DND-41 (cell line): ENCODE measurements around the gene WRAP53.

ENCODE experiments used
- ATAC-seq: fragments of 200-7000 bp; cut with Tn5 transposase; 3 replicates; pipeline ENCODE4 v1.9.1; 2021; ENCODE audit warnings: low read depth; ENCODE audit not compliant: insufficient read depth
- DNase-seq: peaks from one replicate; pipeline ENCODE4 v3.0.0-alpha.2; 2020
- H2AFZ ChIP-seq: 2 replicates; pipeline ENCODE4 v1.6.0; 2012; ENCODE audit warnings: low read depth, low read length
- H3K27ac ChIP-seq: 2 replicates; pipeline ENCODE4 v1.5.1; 2012; ENCODE audit warnings: low read length, inconsistent platforms
- H3K27me3 ChIP-seq: fragments of 200-600 bp; sonication (generic); 2 replicates; pipeline ENCODE4 v1.6.0; 2012; ENCODE audit warnings: low read length, mild to moderate bottlenecking, inconsistent platforms; ENCODE audit not compliant: insufficient read depth, poor library complexity
- H3K36me3 ChIP-seq: 2 replicates; pipeline ENCODE4 v1.5.1; 2012; ENCODE audit warnings: low read length, inconsistent platforms; ENCODE audit not compliant: insufficient read depth
- H3K4me1 ChIP-seq: 2 replicates; pipeline ENCODE4 v1.5.1; 2012; ENCODE audit warnings: mild to moderate bottlenecking, low read length; ENCODE audit not compliant: insufficient read depth
- H3K4me2 ChIP-seq: 2 replicates; pipeline ENCODE4 v1.6.0; 2012; ENCODE audit warnings: mild to moderate bottlenecking, moderate library complexity, low read length, inconsistent platforms; ENCODE audit not compliant: insufficient read depth
- H3K4me3 ChIP-seq, 2 experiments: fragments of 200-600 bp in 1 of 2; shearing (Covaris generic) in 1 of 2; 2 replicates each; pipeline ENCODE4 v1.5.1; 2012 to 2016; ENCODE audit warnings: inconsistent platforms in 2 of 2, low read length in 2 of 2, mild to moderate bottlenecking in 2 of 2, low read depth in 1 of 2, moderate library complexity in 1 of 2
- H3K79me2 ChIP-seq: 2 replicates; pipeline ENCODE4 v1.6.0; 2012; ENCODE audit warnings: low read length, inconsistent platforms; ENCODE audit not compliant: insufficient read depth
- H3K9ac ChIP-seq: 2 replicates; pipeline ENCODE4 v1.6.0; 2012; ENCODE audit warnings: low read depth, mild to moderate bottlenecking, inconsistent platforms, low read length, moderate library complexity
- H3K9me3 ChIP-seq: 2 replicates; pipeline ENCODE4 v1.5.1; 2012; ENCODE audit warnings: low read length, moderate library complexity, mild to moderate bottlenecking, inconsistent platforms; ENCODE audit not compliant: insufficient read depth, severe bottlenecking
- H4K20me1 ChIP-seq: 2 replicates; pipeline ENCODE4 v1.6.0; 2012; ENCODE audit warnings: low read length; ENCODE audit not compliant: insufficient read depth
- EZH2 ChIP-seq: IDR thresholded peaks from 3 replicates; pipeline ENCODE4 v1.6.1; 2012; ENCODE audit warnings: borderline replicate concordance, low read depth, mild to moderate bottlenecking, moderate library complexity, low read length, inconsistent platforms; ENCODE audit not compliant: severe bottlenecking
- TF ChIP-seq, protein P1 (sequence below): IDR thresholded peaks from 2 replicates; pipeline ENCODE4 v1.5.1; 2012; ENCODE audit warnings: borderline replicate concordance, low read length, moderate library complexity, mild to moderate bottlenecking; ENCODE audit not compliant: poor library complexity, severe bottlenecking; ENCODE audit errors: extremely low read depth

Gene WRAP53

DNA sequence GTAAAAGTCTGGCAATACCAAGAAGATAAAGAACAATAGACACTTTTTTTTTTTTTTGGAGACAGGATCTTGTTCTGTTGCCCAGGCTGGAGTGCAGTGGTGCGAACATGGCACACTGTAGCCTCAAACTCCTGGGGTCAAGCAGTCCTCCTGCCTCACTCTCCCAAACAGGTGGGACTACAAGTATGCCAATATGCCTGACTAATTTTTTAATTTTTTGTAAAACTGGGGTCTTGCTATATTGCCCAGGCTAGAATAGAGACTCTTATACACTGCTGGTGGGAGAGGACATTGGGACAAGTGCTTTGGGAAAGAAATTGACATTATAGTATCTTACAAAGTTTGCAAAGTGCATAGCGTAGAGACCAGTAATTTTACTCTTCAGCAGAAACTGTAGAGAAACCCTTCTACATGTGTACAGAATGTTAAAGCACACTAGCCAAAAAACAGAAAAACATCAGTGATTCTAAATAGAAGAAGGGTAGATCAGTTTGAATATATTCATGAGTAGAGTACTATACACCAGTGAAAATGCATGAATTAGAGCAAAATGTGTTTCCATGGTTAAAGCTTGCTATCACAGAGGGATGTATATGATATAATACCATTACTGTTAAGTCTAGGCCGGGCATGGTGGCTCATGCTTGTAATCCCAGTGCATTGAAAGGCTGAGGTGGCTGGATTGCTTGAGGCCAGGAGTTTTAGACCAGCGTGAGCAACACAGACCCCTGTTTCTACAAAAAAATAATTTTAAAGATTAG, 9.7 kb downstream of the WRAP53 start:
- no peak overlapping the region for H2AFZ ChIP-seq
- TF ChIP-seq EZH2 = no peak
- TF ChIP-seq, protein P1, sequence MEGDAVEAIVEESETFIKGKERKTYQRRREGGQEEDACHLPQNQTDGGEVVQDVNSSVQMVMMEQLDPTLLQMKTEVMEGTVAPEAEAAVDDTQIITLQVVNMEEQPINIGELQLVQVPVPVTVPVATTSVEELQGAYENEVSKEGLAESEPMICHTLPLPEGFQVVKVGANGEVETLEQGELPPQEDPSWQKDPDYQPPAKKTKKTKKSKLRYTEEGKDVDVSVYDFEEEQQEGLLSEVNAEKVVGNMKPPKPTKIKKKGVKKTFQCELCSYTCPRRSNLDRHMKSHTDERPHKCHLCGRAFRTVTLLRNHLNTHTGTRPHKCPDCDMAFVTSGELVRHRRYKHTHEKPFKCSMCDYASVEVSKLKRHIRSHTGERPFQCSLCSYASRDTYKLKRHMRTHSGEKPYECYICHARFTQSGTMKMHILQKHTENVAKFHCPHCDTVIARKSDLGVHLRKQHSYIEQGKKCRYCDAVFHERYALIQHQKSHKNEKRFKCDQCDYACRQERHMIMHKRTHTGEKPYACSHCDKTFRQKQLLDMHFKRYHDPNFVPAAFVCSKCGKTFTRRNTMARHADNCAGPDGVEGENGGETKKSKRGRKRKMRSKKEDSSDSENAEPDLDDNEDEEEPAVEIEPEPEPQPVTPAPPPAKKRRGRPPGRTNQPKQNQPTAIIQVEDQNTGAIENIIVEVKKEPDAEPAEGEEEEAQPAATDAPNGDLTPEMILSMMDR = no peak
- no peaks in the 10 kb centered on the region for H3K9me3 ChIP-seq
- ATAC-seq (no peak), DNase-seq (no peak)
- H3K36me3 ChIP-seq = peaks cover 50% of the 10 kb centered on the region
- H3K9ac ChIP-seq = no peak overlapping the region
- no peak overlapping the region for H3K27ac ChIP-seq
- H3K4me3 ChIP-seq = no peak overlapping the region
- H4K20me1 ChIP-seq = peaks cover 6% of the 10 kb centered on the region; the same call in 1 of the 2 replicates
- H3K4me2 ChIP-seq = no peak overlapping the region
- no peaks in the 10 kb centered on the region for H3K79me2 ChIP-seq
- no peaks in the 10 kb centered on the region for H3K4me1 ChIP-seq
- H3K27me3 ChIP-seq = no peaks in the 10 kb centered on the region

DNA sequence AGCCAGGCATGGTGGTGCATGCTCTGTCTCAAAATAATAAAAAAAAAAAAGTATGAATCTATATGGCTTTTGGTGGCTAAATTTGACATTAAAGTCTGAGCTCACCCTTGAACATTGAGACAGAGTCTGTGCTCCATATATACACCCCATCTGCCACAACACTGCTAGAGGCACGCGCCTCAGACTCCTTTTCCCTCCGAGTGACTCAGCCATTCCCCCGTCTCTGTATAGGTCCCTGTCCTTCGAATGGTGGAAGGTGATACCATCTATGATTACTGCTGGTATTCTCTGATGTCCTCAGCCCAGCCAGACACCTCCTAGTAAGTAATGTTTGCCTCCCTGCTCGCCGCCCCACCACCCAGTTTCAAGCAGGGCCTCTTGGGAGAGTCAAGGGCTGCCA, 12.2 kb downstream of the WRAP53 start:
- Histone ChIP-seq H3K4me2 (no peak overlapping the region), H3K4me1 (no peaks in the 10 kb centered on the region), H3K4me3 (no peak overlapping the region), H3K9ac (no peak overlapping the region), H3K27me3 (peaks cover 1% of the 10 kb centered on the region), H3K36me3 (peaks cover 43% of the 10 kb centered on the region), H3K9me3 (no peaks in the 10 kb centered on the region), H3K79me2 (no peaks in the 10 kb centered on the region), H4K20me1 (peaks cover 17% of the 10 kb centered on the region; the same call in 1 of the 2 replicates), H2AFZ (no peak overlapping the region), H3K27ac (no peak overlapping the region)
- TF ChIP-seq EZH2 = no peak
- ATAC-seq (no peak), DNase-seq (no peak)

DNA sequence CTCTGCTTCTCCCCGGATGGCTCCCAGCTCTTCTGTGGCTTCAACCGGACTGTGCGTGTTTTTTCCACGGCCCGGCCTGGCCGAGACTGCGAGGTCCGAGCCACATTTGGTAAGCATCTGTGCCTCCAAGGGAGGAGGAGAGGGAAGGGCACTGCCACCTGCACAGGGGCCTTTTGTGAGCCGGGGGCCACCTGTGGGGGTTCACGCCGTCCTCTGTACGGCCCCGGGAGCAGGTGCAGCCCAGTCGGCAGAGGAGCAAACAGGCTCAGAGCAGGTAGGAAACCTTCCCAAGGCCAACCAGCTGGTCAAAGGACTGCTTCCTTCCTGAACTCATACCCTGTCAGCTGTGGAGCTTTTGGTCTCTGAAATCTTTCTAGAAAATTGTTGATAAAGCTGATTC, 13.4 kb downstream of the WRAP53 start:
- ATAC-seq (no peak), DNase-seq (no peak)
- no peak overlapping the region for H3K27ac ChIP-seq
- no peak overlapping the region for H3K4me3 ChIP-seq
- H3K4me1 ChIP-seq = no peaks in the 10 kb centered on the region
- H3K4me2 ChIP-seq = no peak overlapping the region
- peaks cover 17% of the 10 kb centered on the region; the same call in 1 of the 2 replicates for H4K20me1 ChIP-seq
- H3K9ac ChIP-seq = no peak overlapping the region
- H2AFZ ChIP-seq = no peak overlapping the region
- H3K79me2 ChIP-seq = no peaks in the 10 kb centered on the region
- TF ChIP-seq, protein P1 = no peak
- no peak for TF ChIP-seq EZH2
- H3K27me3 ChIP-seq = peaks cover 6% of the 10 kb centered on the region
- peaks cover 36% of the 10 kb centered on the region for H3K36me3 ChIP-seq
- H3K9me3 ChIP-seq = no peaks in the 10 kb centered on the region

DNA sequence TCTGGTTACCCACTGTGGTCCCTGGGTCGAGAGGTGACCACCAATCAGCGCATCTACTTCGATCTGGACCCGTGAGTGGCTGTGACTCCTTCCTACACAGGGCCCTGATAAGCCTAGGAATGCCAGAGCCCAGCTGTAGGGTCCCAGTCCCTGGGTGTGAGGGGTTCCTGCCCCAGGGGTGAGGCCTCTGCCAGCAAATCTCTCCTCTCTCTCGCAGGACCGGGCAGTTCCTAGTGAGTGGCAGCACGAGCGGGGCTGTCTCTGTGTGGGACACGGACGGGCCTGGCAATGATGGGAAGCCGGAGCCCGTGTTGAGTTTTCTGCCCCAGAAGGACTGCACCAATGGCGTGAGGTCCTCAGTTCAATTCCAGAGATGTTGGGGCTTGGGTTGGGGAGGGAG, 14.5 kb downstream of the WRAP53 start:
- no peak overlapping the region for H3K4me2 ChIP-seq
- H3K36me3 ChIP-seq = peaks cover 32% of the 10 kb centered on the region
- no peak for ATAC-seq
- H3K79me2 ChIP-seq = no peaks in the 10 kb centered on the region
- H3K27me3 ChIP-seq = peaks cover 6% of the 10 kb centered on the region
- H3K4me3 ChIP-seq = no peak overlapping the region
- DNase-seq = no peak
- H3K27ac ChIP-seq = no peak overlapping the region
- no peak for TF ChIP-seq EZH2
- TF ChIP-seq, protein P1 = no peak
- H3K4me1 ChIP-seq = no peaks in the 10 kb centered on the region
- no peaks in the 10 kb centered on the region for H3K9me3 ChIP-seq
- H3K9ac ChIP-seq = no peak overlapping the region
- peaks cover 21% of the 10 kb centered on the region; the same call in 1 of the 2 replicates for H4K20me1 ChIP-seq
- no peak overlapping the region for H2AFZ ChIP-seq
